K562 (cell line): ENCODE results near the gene RFT1. TPM values are rescaled to one million over a fixed set of nuclear protein-coding genes. Genes with fewer than 3 reads are reported as not detected.

Experiments
- ATAC-seq: fragments of 200-7000 bp; cut with Tn5 transposase; 3 replicates; pipeline ENCODE4 v1.9.1; 2020; ENCODE audit warnings: moderate library complexity
- BruUV-seq: library from RNA; stranded (reverse); fragments of 400-500 nt; replicated peaks from 2 replicates; lab custom pipeline; 2021; lab: Mats Ljungman, UMichigan
- CTCF ChIA-PET: fragments of 300-600 bp; formaldehyde crosslinking; extraction: SDS; loops from one replicate; lab custom pipeline; 2021; ENCODE audit warnings: low intra/inter-chr PET ratio; lab: Yijun Ruan, JAX
- POLR2A ChIA-PET: fragments of 300-600, 350-650 bp; sonication (Branson Sonifier 250); formaldehyde crosslinking; extraction: SDS; loops from one replicate; lab custom pipeline; 2021; ENCODE audit warnings: antibody characterized with exemption, inconsistent platforms; lab: Yijun Ruan, JAX
- DNase-seq, 4 experiments: peaks; one replicate each; pipeline versions ENCODE4 v3.0.0 to v3.0.0-alpha.2; 2011 to 2018; ENCODE audit warnings: low spot score in 3 of 4, mixed read lengths in 3 of 4; ENCODE audit errors: extremely low read depth in 1 of 4
- FAIRE-seq: peaks from 2 replicates; lab custom pipeline; 2011; peaks lifted over from hg19 to GRCh38; lab: Jason Lieb, UNC
- H2AFZ ChIP-seq: 2 replicates; pipeline ENCODE4 v1.6.0; 2011; ENCODE audit warnings: low read depth, low read length, control low read depth, inconsistent platforms
- H3K27ac ChIP-seq: fragments of 200-600 bp; 3 replicates; pipeline ENCODE4 v1.8.0; 2011; ENCODE audit warnings: low read depth, mild to moderate bottlenecking, control low read depth, inconsistent platforms, low read length, moderate library complexity, mixed read lengths; ENCODE audit errors: extremely low read depth
- H3K27me3 ChIP-seq, 2 experiments: fragments of 300-600 bp in 1 of 2; 2 replicates in 1 of 2; 3 replicates in 1 of 2; pipeline versions ENCODE4 v1.6.0 to v1.8.0; 2011; ENCODE audit warnings: inconsistent platforms in 2 of 2, low read length in 2 of 2, mild to moderate bottlenecking in 1 of 2, mixed read lengths in 1 of 2, moderate library complexity in 1 of 2; ENCODE audit not compliant: control insufficient read depth in 2 of 2, insufficient read depth in 2 of 2
- H3K36me3 ChIP-seq: fragments of 300-600 bp; 3 replicates; pipeline ENCODE4 v1.8.0; 2011; ENCODE audit warnings: mild to moderate bottlenecking, low read length, inconsistent platforms; ENCODE audit not compliant: control insufficient read depth, insufficient read depth
- H3K4me1 ChIP-seq, 2 experiments: fragments of 200-600 bp in 1 of 2; replicated peaks in 1 of 2; 2 replicates in 1 of 2; 3 replicates in 1 of 2; pipeline versions ENCODE4 v1.5.1 to v1.8.0; 2011; ENCODE audit warnings: inconsistent platforms in 2 of 2, low read length in 2 of 2, mild to moderate bottlenecking in 1 of 2, mixed read lengths in 1 of 2, moderate library complexity in 1 of 2; ENCODE audit not compliant: control insufficient read depth in 2 of 2, insufficient read depth in 2 of 2
- H3K4me2 ChIP-seq: 2 replicates; pipeline ENCODE4 v1.6.1; 2011; ENCODE audit warnings: low read length, control low read depth, inconsistent platforms, mixed read lengths; ENCODE audit not compliant: insufficient read depth
- H3K4me3 ChIP-seq: fragments of 200-600 bp; sonication (generic), shearing (Covaris generic); 2 replicates; pipeline ENCODE4 v1.5.1; 2016; ENCODE audit warnings: control low read depth, inconsistent platforms
- H3K79me2 ChIP-seq: fragments of 200-600 bp; 3 replicates; pipeline ENCODE4 v1.8.0; 2011; ENCODE audit warnings: low read length, inconsistent platforms; ENCODE audit not compliant: control insufficient read depth, insufficient read depth
- H3K9ac ChIP-seq, 2 experiments: 2 replicates each; pipeline versions ENCODE4 v1.6.0 to v1.6.1; 2011; ENCODE audit warnings: low read depth in 2 of 2, low read length in 2 of 2, control low read depth in 1 of 2, inconsistent platforms in 1 of 2, mild to moderate bottlenecking in 1 of 2, mixed read lengths in 1 of 2; ENCODE audit not compliant: insufficient read depth in 1 of 2
- H3K9me1 ChIP-seq: one replicate; pipeline ENCODE4 v1.6.0; 2011; ENCODE audit warnings: inconsistent platforms, mild to moderate bottlenecking, low read length, moderate library complexity; ENCODE audit not compliant: control insufficient read depth, insufficient read depth
- H3K9me3 ChIP-seq: replicated peaks from 2 replicates; pipeline ENCODE4 v1.5.1; 2011; ENCODE audit warnings: low read depth, low read length, inconsistent platforms; ENCODE audit not compliant: control insufficient read depth, insufficient read depth
- H4K20me1 ChIP-seq: replicated peaks from 2 replicates; pipeline ENCODE4 v1.6.1; 2011; ENCODE audit warnings: low read length, inconsistent platforms, mixed read lengths; ENCODE audit not compliant: control insufficient read depth, insufficient read depth
- BACH1 ChIP-seq: fragments of 200-800 bp; sonication (Bioruptor generic); IDR thresholded peaks from 2 replicates; pipeline ENCODE4 v1.6.1; 2016; ENCODE audit warnings: missing genetic modification characterization, missing compliant biosample characterization
- EWSR1 ChIP-seq: fragments of 450-650 bp; IDR thresholded peaks from 2 replicates; pipeline ENCODE4 v1.6.1; 2018; ENCODE audit warnings: borderline replicate concordance, mild to moderate bottlenecking, low read depth, moderate library complexity; ENCODE audit not compliant: partially characterized antibody
- NELFE ChIP-seq: IDR thresholded peaks from 2 replicates; pipeline ENCODE4 v1.6.1; 2011; ENCODE audit warnings: mild to moderate bottlenecking; ENCODE audit not compliant: insufficient read depth, insufficient read length
- NUFIP1 ChIP-seq: fragments of 450-650 bp; IDR thresholded peaks from 2 replicates; pipeline ENCODE4 v1.6.1; 2018; ENCODE audit not compliant: partially characterized antibody
- RFX5 ChIP-seq: IDR thresholded peaks from 2 replicates; pipeline ENCODE4 v1.6.1; 2011; ENCODE audit warnings: low read depth, mild to moderate bottlenecking, improper control_type of control experiment, low read length
- SP1 ChIP-seq: sonication (generic); formaldehyde crosslinking; IDR thresholded peaks from 2 replicates; pipeline ENCODE4 v1.8.1; 2022; ENCODE audit warnings: mild to moderate bottlenecking, missing genetic modification reagents
- WGBS: fragments of 100-300 bp; shearing (Covaris generic); methylation state at CpG from one replicate; pipeline ENCODE4 v1.1.6; 2016; ENCODE audit warnings: low coverage, mixed read lengths; ENCODE audit not compliant: insufficient coverage; ENCODE audit errors: missing lambda C conversion rate; 5-methylcytosine and 5-hydroxymethylcytosine counted together
- in situ Hi-C: fragments of 300-500 bp; cut with MboI; formaldehyde crosslinking; loops from 4 replicates; pipeline ENCODE4 v1.15.0; 2018; ENCODE audit warnings: inconsistent platforms, mixed read lengths
- intact Hi-C: fragments of 100-400 bp; cut with micrococcal nuclease; formaldehyde crosslinking; loops from 2 replicates; pipeline ENCODE4 v1.14.2; 2022
- polyA plus RNA-seq, 8 experiments: library from polyadenylated mRNA; depleted of rRNA in 4 of 8; stranded (reverse) in 5 of 8; unstranded in 3 of 8; fragments of >200 nt; fragmentation: Nextera tagmentation in 2 of 8; fragmentation: Illumina TruSeq in 1 of 8; extraction: Ambion mirVana in 2 of 8; extraction: Trizol in 1 of 8; gene quantifications; 2 replicates each; pipeline versions ENCODE4 v1.2.1 to v1.2.3, GENCODE V29; 2011 to 2014; ENCODE audit warnings: inconsistent platforms in 1 of 8, missing spikeins in 1 of 8
- total RNA-seq, 7 experiments: library from RNA; depleted of rRNA in 6 of 7; stranded (reverse); fragments of >200 nt in 6 of 7; fragmentation: Illumina TruSeq in 2 of 7; extraction: Trizol in 2 of 7; gene quantifications; 2 replicates each; pipeline versions ENCODE4 v1.2.1 to v1.2.3, GENCODE V29; 2011 to 2021; ENCODE audit warnings: low replicate concordance in 1 of 7
- TF ChIP-seq, protein P1 (sequence below), 3 experiments: fragments of 200-800 bp in 1 of 3; fragments of 250-450 bp in 1 of 3; fragments of 450-650 bp in 1 of 3; sonication (Bioruptor Pico) in 1 of 3; sonication (Bioruptor generic) in 1 of 3; formaldehyde crosslinking in 1 of 3; IDR thresholded peaks; 2 replicates each; pipeline versions ENCODE4 v1.6.1 to v1.8.0; 2016 to 2022; ENCODE audit warnings: mild to moderate bottlenecking in 2 of 3, missing genetic modification characterization in 2 of 3, missing compliant biosample characterization in 1 of 3, moderate library complexity in 1 of 3

Gene RFT1
- total and polyA plus RNA-seq, 9 of the 15 experiments (the other 6 are each of a cell fraction or from before 2014, with no cell fraction given): 4.4 to 23.8 (median 8.9) TPM

DNA sequence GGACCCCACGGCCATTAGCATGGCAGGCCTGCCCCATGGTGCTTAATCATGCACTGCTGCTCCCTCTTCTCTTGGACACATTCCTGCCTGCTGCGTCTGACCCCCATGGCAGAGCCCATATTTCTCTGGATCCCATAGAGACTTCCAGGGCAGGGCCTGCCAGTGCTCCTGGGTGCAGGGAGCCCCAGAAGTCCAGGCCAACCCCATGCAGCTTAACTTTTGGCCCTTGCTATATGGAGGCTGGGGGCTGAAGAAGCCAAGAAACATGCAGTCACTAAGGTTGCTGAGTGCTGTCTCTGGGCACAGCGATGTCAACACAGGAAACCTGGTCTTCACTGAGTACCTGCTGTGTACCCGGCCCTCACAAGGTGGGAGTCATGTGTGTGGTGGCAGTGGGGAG is 19.5 kb upstream of the RFT1 start:
- no peak for TF ChIP-seq NUFIP1
- TF ChIP-seq, protein P1, sequence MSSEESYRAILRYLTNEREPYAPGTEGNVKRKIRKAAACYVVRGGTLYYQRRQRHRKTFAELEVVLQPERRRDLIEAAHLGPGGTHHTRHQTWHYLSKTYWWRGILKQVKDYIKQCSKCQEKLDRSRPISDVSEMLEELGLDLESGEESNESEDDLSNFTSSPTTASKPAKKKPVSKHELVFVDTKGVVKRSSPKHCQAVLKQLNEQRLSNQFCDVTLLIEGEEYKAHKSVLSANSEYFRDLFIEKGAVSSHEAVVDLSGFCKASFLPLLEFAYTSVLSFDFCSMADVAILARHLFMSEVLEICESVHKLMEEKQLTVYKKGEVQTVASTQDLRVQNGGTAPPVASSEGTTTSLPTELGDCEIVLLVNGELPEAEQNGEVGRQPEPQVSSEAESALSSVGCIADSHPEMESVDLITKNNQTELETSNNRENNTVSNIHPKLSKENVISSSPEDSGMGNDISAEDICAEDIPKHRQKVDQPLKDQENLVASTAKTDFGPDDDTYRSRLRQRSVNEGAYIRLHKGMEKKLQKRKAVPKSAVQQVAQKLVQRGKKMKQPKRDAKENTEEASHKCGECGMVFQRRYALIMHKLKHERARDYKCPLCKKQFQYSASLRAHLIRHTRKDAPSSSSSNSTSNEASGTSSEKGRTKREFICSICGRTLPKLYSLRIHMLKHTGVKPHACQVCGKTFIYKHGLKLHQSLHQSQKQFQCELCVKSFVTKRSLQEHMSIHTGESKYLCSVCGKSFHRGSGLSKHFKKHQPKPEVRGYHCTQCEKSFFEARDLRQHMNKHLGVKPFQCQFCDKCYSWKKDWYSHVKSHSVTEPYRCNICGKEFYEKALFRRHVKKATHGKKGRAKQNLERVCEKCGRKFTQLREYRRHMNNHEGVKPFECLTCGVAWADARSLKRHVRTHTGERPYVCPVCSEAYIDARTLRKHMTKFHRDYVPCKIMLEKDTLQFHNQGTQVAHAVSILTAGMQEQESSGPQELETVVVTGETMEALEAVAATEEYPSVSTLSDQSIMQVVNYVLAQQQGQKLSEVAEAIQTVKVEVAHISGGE (CRISPR knock-in tag; IDR thresholded peaks at IDR 0.05): no peak
- TF ChIP-seq NELFE: no peak
- no peak for TF ChIP-seq RFX5
- no peak for TF ChIP-seq EWSR1
- TF ChIP-seq SP1 (CRISPR knock-in tag): no peak
- no peak for TF ChIP-seq BACH1 (tag)
- TF ChIP-seq, all 486 proteins: peak for 0
- Histone ChIP-seq H3K27ac (no peak overlapping the region), H2AFZ (no peak overlapping the region), H3K4me2 (no peak overlapping the region), H3K9me3 (no peaks in the 10 kb centered on the region), H3K9ac (peak overlapping the region in 1 of 2 experiments; percentile 45; a peak in 1 of 4 replicates), H3K4me3 (no peak overlapping the region), H3K9me1 (no peaks in the 10 kb centered on the region), H3K27me3 (peaks cover 0 to 5% of the 10 kb centered on the region in 2 experiments; a peak in 1 of 5 replicates), H3K79me2 (no peaks in the 10 kb centered on the region), H3K4me1 (peaks cover 0 to 4% of the 10 kb centered on the region in 2 experiments; a peak in 2 of 5 replicates), H3K36me3 (no peaks in the 10 kb centered on the region), H4K20me1 (no peaks in the 10 kb centered on the region; the same call in 1 of the 2 replicates)
- intact Hi-C loops (no loop called here), in situ Hi-C loops (no loop called here)
- no peak for ATAC-seq
- no TSS peak for BruUV-seq
- FAIRE-seq: no peak
- WGBS: 22% methylated on average over 3 of the region's 4 CpGs
- ChIA-PET POLR2A (no interaction called here), CTCF (no interaction called here)
- no peak for DNase-seq
